ENCODE measurements around the gene SORCS2. TPM values are rescaled to one million over a fixed set of nuclear protein-coding genes. Genes with fewer than 3 reads are reported as not detected.

SORCS2 gene
- polyA plus RNA-seq, 1 donor from 2014 or later, result 1.0 TPM

DNA sequence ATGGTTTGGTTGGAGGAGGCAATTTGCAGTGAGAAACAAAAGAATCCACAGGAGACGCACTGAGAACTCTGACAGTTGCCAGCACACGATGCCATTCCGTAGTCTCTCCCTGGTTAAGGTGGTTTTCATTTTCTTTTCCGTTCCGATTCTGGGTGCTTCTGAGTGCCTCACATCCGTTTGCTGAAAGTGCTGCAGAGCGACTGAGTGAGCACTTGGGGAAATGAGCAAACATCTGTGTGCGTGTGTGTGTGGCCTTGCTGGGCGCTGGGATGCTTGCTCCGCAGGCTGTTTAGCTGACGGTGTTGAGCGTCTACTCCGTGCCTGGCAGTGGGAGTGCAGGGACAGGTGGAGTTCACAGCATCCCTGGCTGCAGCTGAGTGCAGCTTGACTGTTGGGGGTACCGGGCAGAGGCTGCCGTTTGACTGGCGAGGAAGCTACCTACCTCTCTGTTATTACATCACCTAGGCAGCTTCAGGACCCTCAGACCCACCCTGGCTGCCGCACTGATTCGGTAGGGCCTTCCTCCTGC is 49.3 kb downstream of the SORCS2 start:
- TF ChIP-seq RAD21 (conservative IDR thresholded peaks at IDR 0.05) (no peak), POLR2AphosphoS5 (IDR thresholded peaks at IDR 0.05) (no peak)
- TF ChIP-seq, protein P1, sequence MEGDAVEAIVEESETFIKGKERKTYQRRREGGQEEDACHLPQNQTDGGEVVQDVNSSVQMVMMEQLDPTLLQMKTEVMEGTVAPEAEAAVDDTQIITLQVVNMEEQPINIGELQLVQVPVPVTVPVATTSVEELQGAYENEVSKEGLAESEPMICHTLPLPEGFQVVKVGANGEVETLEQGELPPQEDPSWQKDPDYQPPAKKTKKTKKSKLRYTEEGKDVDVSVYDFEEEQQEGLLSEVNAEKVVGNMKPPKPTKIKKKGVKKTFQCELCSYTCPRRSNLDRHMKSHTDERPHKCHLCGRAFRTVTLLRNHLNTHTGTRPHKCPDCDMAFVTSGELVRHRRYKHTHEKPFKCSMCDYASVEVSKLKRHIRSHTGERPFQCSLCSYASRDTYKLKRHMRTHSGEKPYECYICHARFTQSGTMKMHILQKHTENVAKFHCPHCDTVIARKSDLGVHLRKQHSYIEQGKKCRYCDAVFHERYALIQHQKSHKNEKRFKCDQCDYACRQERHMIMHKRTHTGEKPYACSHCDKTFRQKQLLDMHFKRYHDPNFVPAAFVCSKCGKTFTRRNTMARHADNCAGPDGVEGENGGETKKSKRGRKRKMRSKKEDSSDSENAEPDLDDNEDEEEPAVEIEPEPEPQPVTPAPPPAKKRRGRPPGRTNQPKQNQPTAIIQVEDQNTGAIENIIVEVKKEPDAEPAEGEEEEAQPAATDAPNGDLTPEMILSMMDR (IDR thresholded peaks at IDR 0.05; ENCODE audit: poor library complexity, severe bottlenecking), result no peak
- Histone ChIP-seq H4K20me1 (ENCODE audit: insufficient read depth) (no peaks in the 10 kb centered on the region), H3K27me3 (ENCODE audit: insufficient read depth, low read depth, low read length) (no peaks in the 10 kb centered on the region), H3K36me3 (ENCODE audit: insufficient read depth, low read length) (no peaks in the 10 kb centered on the region), H3K4me3 (ENCODE audit: low read length) (no peak overlapping the region), H3K9me2 (ENCODE audit: insufficient read depth, low read length) (no peaks in the 10 kb centered on the region), H3K9ac (ENCODE audit: low read length) (no peak overlapping the region), H3K9me3 (ENCODE audit: low read length) (no peaks in the 10 kb centered on the region), H3K4me2 (ENCODE audit: low read length) (no peak overlapping the region), H3F3A (ENCODE audit: insufficient read depth, low read length, poor library complexity, severe bottlenecking) (no peaks in the 10 kb centered on the region), H3K27ac (ENCODE audit: low read length) (no peak overlapping the region), H3K79me2 (replicated peaks; ENCODE audit: insufficient read depth, low read length) (no peaks in the 10 kb centered on the region), H2AFZ (ENCODE audit: low read depth, low read length) (no peak overlapping the region)

GRCh38 chr4:7242766-7243165 is 50.4 kb downstream of the SORCS2 start:
- Histone ChIP-seq H3K9me3 (ENCODE audit: low read length) (no peaks in the 10 kb centered on the region), H3K79me2 (replicated peaks; ENCODE audit: insufficient read depth, low read length) (no peaks in the 10 kb centered on the region), H3K4me3 (ENCODE audit: low read length) (no peak overlapping the region), H2AFZ (ENCODE audit: low read depth, low read length) (no peak overlapping the region), H3K9ac (ENCODE audit: low read length) (no peak overlapping the region), H3K9me2 (ENCODE audit: insufficient read depth, low read length) (no peaks in the 10 kb centered on the region), H3K36me3 (ENCODE audit: insufficient read depth, low read length) (no peaks in the 10 kb centered on the region), H3K4me2 (ENCODE audit: low read length) (no peak overlapping the region), H4K20me1 (ENCODE audit: insufficient read depth) (no peaks in the 10 kb centered on the region), H3K27ac (ENCODE audit: low read length) (no peak overlapping the region), H3F3A (ENCODE audit: insufficient read depth, low read length, poor library complexity, severe bottlenecking) (no peaks in the 10 kb centered on the region), H3K27me3 (ENCODE audit: insufficient read depth, low read depth, low read length) (no peaks in the 10 kb centered on the region)
- TF ChIP-seq, protein P2, sequence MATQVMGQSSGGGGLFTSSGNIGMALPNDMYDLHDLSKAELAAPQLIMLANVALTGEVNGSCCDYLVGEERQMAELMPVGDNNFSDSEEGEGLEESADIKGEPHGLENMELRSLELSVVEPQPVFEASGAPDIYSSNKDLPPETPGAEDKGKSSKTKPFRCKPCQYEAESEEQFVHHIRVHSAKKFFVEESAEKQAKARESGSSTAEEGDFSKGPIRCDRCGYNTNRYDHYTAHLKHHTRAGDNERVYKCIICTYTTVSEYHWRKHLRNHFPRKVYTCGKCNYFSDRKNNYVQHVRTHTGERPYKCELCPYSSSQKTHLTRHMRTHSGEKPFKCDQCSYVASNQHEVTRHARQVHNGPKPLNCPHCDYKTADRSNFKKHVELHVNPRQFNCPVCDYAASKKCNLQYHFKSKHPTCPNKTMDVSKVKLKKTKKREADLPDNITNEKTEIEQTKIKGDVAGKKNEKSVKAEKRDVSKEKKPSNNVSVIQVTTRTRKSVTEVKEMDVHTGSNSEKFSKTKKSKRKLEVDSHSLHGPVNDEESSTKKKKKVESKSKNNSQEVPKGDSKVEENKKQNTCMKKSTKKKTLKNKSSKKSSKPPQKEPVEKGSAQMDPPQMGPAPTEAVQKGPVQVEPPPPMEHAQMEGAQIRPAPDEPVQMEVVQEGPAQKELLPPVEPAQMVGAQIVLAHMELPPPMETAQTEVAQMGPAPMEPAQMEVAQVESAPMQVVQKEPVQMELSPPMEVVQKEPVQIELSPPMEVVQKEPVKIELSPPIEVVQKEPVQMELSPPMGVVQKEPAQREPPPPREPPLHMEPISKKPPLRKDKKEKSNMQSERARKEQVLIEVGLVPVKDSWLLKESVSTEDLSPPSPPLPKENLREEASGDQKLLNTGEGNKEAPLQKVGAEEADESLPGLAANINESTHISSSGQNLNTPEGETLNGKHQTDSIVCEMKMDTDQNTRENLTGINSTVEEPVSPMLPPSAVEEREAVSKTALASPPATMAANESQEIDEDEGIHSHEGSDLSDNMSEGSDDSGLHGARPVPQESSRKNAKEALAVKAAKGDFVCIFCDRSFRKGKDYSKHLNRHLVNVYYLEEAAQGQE (IDR thresholded peaks at IDR 0.05; ENCODE audit: borderline replicate concordance), result no peak
- TF ChIP-seq RAD21 (conservative IDR thresholded peaks at IDR 0.05) (no peak), SMC3 (conservative IDR thresholded peaks at IDR 0.05; ENCODE audit: poor library complexity) (no peak), TAF1 (IDR thresholded peaks at IDR 0.05; ENCODE audit: low read depth) (no peak), MXI1 (conservative IDR thresholded peaks at IDR 0.05; ENCODE audit: poor library complexity, severe bottlenecking) (no peak)
- TF ChIP-seq, protein P1 (IDR thresholded peaks at IDR 0.05; ENCODE audit: poor library complexity, severe bottlenecking), result no peak

All from neural cell (in vitro differentiated cells).